Retinal pigment epithelial cell (primary cell): ENCODE results near the gene ARID3C.

Experiments
- DNase-seq: peaks from one replicate; pipeline ENCODE4 v3.0.0-alpha.2; 2010; ENCODE audit warnings: low read depth
- H3K4me3 ChIP-seq: 2 replicates; pipeline ENCODE4 v1.5.1; 2011; ENCODE audit warnings: mild to moderate bottlenecking, low read length, control low read depth, moderate library complexity
- CTCF ChIP-seq: conservative IDR thresholded peaks from 2 replicates; pipeline ENCODE4 v1.5.1; 2011; ENCODE audit warnings: low read depth, low read length, control low read depth, inconsistent platforms

Gene ARID3C

GRCh38 chr9:34579104-34579807 lies 49.6 kb downstream of the ARID3C start:
- TF ChIP-seq CTCF, result no peak
- DNase-seq, result no peak
- no peak overlapping the region for H3K4me3 ChIP-seq

- H3K4me3 ChIP-seq, result no peak overlapping the region
- TF ChIP-seq CTCF, result no peak
- DNase-seq, result no peak
Measured at GRCh38 chr9:34578241-34579103, 50.4 kb downstream of the ARID3C start.

GRCh38 chr9:34577400-34578240 lies 51.2 kb downstream of the ARID3C start:
- DNase-seq, result no peak
- TF ChIP-seq CTCF, result no peak
- no peak overlapping the region for H3K4me3 ChIP-seq

- no peak overlapping the region for H3K4me3 ChIP-seq
- no peak for DNase-seq
- TF ChIP-seq CTCF, result no peak
Measured at GRCh38 chr9:34576597-34577399, 52.1 kb downstream of the ARID3C start.

GRCh38 chr9:34575862-34576596 lies 52.8 kb downstream of the ARID3C start:
- no peak for TF ChIP-seq CTCF
- DNase-seq, result no peak
- no peak overlapping the region for H3K4me3 ChIP-seq

- no peak for TF ChIP-seq CTCF
- H3K4me3 ChIP-seq, result no peak overlapping the region
- no peak for DNase-seq
Measured at GRCh38 chr9:34575241-34575640, 53.6 kb downstream of the ARID3C start.
